HG03196 (cell line): ENCODE results near the gene CGB3.

Source experiments
- ATAC-seq: cut with Tn5 transposase; IDR thresholded peaks from one replicate; pipeline ENCODE4 v1.9.1; 2021; ENCODE audit not compliant: unreplicated experiment

CGB3 gene

GRCh38 chr19:48989701-48990291 is 34.3 kb downstream of the CGB3 start:
- ATAC-seq = no peak

GRCh38 chr19:48988860-48989259 is 35.3 kb downstream of the CGB3 start:
- no peak for ATAC-seq

- no peak for ATAC-seq
Observed at GRCh38 chr19:48988286-48988685, 35.8 kb downstream of the CGB3 start.

GRCh38 chr19:48987323-48987722 is 36.8 kb downstream of the CGB3 start:
- ATAC-seq = no peak

GRCh38 chr19:48986211-48986610 is 37.9 kb downstream of the CGB3 start:
- ATAC-seq = no peak

- ATAC-seq = no peak
Observed at GRCh38 chr19:48985711-48986110, 38.4 kb downstream of the CGB3 start.

- no peak for ATAC-seq
Observed at GRCh38 chr19:48982280-48982679, 41.9 kb downstream of the CGB3 start.

GRCh38 chr19:48977061-48977460 is 47.1 kb downstream of the CGB3 start:
- ATAC-seq = no peak

- ATAC-seq = no peak
Observed at GRCh38 chr19:48975947-48976847, 47.9 kb downstream of the CGB3 start.
